ENCODE results near the gene CACNB2. TPM values are rescaled to one million over a fixed set of nuclear protein-coding genes. Genes with fewer than 3 reads are reported as not detected.

Gene CACNB2
- polyA plus RNA-seq, 1 experiment: 0.12 TPM

- DNase-seq (ENCODE audit: low read depth): no peak
- no peak for TF ChIP-seq CTCF (IDR thresholded peaks at IDR 0.05; ENCODE audit: insufficient read depth, low read depth, low read length)
- no peaks in the 10 kb centered on the region for H3K36me3 ChIP-seq (ENCODE audit: control insufficient read depth, insufficient read depth, low read length)
- CTCF ChIA-PET: no interaction called here
- no peak overlapping the region for H3K4me3 ChIP-seq (ENCODE audit: low read depth, low read length)
- H3K27me3 ChIP-seq (ENCODE audit: control insufficient read depth, insufficient read depth, low read length): no peaks in the 10 kb centered on the region
- POLR2A ChIA-PET: no interaction called here
These were observed 405.5 kb downstream of the CACNB2 start for GRCh38 chr10:18545621-18546305.

GRCh38 chr10:18549105-18549504, 408.9 kb downstream of the CACNB2 start:
- ChIA-PET CTCF (no interaction called here), POLR2A (no interaction called here)
- no peak for TF ChIP-seq CTCF (IDR thresholded peaks at IDR 0.05; ENCODE audit: insufficient read depth, low read depth, low read length)
- no peaks in the 10 kb centered on the region for H3K36me3 ChIP-seq (ENCODE audit: control insufficient read depth, insufficient read depth, low read length)
- DNase-seq (ENCODE audit: low read depth): no peak
- no peaks in the 10 kb centered on the region for H3K27me3 ChIP-seq (ENCODE audit: control insufficient read depth, insufficient read depth, low read length)
- H3K4me3 ChIP-seq (ENCODE audit: low read depth, low read length): no peak overlapping the region

- ChIA-PET CTCF (no interaction called here), POLR2A (no interaction called here)
- Histone ChIP-seq H3K36me3 (ENCODE audit: control insufficient read depth, insufficient read depth, low read length) (no peaks in the 10 kb centered on the region), H3K27me3 (ENCODE audit: control insufficient read depth, insufficient read depth, low read length) (no peaks in the 10 kb centered on the region), H3K4me3 (ENCODE audit: low read depth, low read length) (no peak overlapping the region)
- DNase-seq (ENCODE audit: low read depth): no peak
- no peak for TF ChIP-seq CTCF (IDR thresholded peaks at IDR 0.05; ENCODE audit: insufficient read depth, low read depth, low read length)
These were observed 411.2 kb downstream of the CACNB2 start for GRCh38 chr10:18551473-18551872.

- ChIA-PET POLR2A (no interaction called here), CTCF (no interaction called here)
- Histone ChIP-seq H3K36me3 (ENCODE audit: control insufficient read depth, insufficient read depth, low read length) (no peaks in the 10 kb centered on the region), H3K4me3 (ENCODE audit: low read depth, low read length) (no peak overlapping the region), H3K27me3 (ENCODE audit: control insufficient read depth, insufficient read depth, low read length) (no peaks in the 10 kb centered on the region)
- no peak for DNase-seq (ENCODE audit: low read depth)
- TF ChIP-seq CTCF (IDR thresholded peaks at IDR 0.05; ENCODE audit: insufficient read depth, low read depth, low read length): no peak
These were observed 414.3 kb downstream of the CACNB2 start for GRCh38 chr10:18554479-18554878.

GRCh38 chr10:18556522-18557147, 416.4 kb downstream of the CACNB2 start:
- ChIA-PET CTCF (no interaction called here), POLR2A (no interaction called here)
- no peak overlapping the region for H3K4me3 ChIP-seq (ENCODE audit: low read depth, low read length)
- no peak for TF ChIP-seq CTCF (IDR thresholded peaks at IDR 0.05; ENCODE audit: insufficient read depth, low read depth, low read length)
- no peaks in the 10 kb centered on the region for H3K36me3 ChIP-seq (ENCODE audit: control insufficient read depth, insufficient read depth, low read length)
- no peak for DNase-seq (ENCODE audit: low read depth)
- no peaks in the 10 kb centered on the region for H3K27me3 ChIP-seq (ENCODE audit: control insufficient read depth, insufficient read depth, low read length)

Data from BJ (cell line).